Measurements from ENCODE around the gene CHRNA4.

Gene CHRNA4

GRCh38 chr20:63297796-63298572 lies 63.2 kb downstream of the CHRNA4 start:
- H3K36me3 ChIP-seq (ENCODE audit: insufficient read depth, low read length): no peaks in the 10 kb centered on the region
- no peak overlapping the region for H2AFZ ChIP-seq (ENCODE audit: low read length)
- no peak overlapping the region for H3K9ac ChIP-seq (ENCODE audit: low read depth, low read length, poor library complexity, severe bottlenecking)
- no peaks in the 10 kb centered on the region for H3K27me3 ChIP-seq (ENCODE audit: insufficient read depth, low read length, poor library complexity, severe bottlenecking)
- no peaks in the 10 kb centered on the region for H3K9me2 ChIP-seq (replicated peaks; ENCODE audit: low read depth, low read length)
- H3K79me2 ChIP-seq (ENCODE audit: insufficient read depth, low read length): no peaks in the 10 kb centered on the region
- no peak overlapping the region for H3K4me3 ChIP-seq (ENCODE audit: low read length, poor library complexity, severe bottlenecking)
- no peaks in the 10 kb centered on the region for H3K9me3 ChIP-seq (ENCODE audit: insufficient read depth, low read depth, low read length)
- H4K20me1 ChIP-seq (ENCODE audit: insufficient read depth, low read length, poor library complexity, severe bottlenecking): no peaks in the 10 kb centered on the region
- H3K4me2 ChIP-seq (ENCODE audit: low read depth, low read length, poor library complexity, severe bottlenecking): no peak overlapping the region
- no peaks in the 10 kb centered on the region for H3F3A ChIP-seq (ENCODE audit: low read depth)
- TF ChIP-seq CTCF (conservative IDR thresholded peaks at IDR 0.05; ENCODE audit: low read length) (no peak), EZH2phosphoT487 (IDR thresholded peaks at IDR 0.05; ENCODE audit: borderline replicate concordance) (no peak)
- H3K4me1 ChIP-seq (ENCODE audit: insufficient read depth, low read length, poor library complexity, severe bottlenecking): no peaks in the 10 kb centered on the region

GRCh38 chr20:63297371-63297781 lies 63.8 kb downstream of the CHRNA4 start:
- no peak for TF ChIP-seq EZH2phosphoT487 (IDR thresholded peaks at IDR 0.05; ENCODE audit: borderline replicate concordance)
- TF ChIP-seq CTCF (conservative IDR thresholded peaks at IDR 0.05; ENCODE audit: low read length): no peak
- Histone ChIP-seq H3K79me2 (ENCODE audit: insufficient read depth, low read length) (no peaks in the 10 kb centered on the region), H3K27me3 (ENCODE audit: insufficient read depth, low read length, poor library complexity, severe bottlenecking) (no peaks in the 10 kb centered on the region), H3F3A (ENCODE audit: low read depth) (no peaks in the 10 kb centered on the region), H3K9me3 (ENCODE audit: insufficient read depth, low read depth, low read length) (no peaks in the 10 kb centered on the region), H3K4me2 (ENCODE audit: low read depth, low read length, poor library complexity, severe bottlenecking) (no peak overlapping the region), H2AFZ (ENCODE audit: low read length) (no peak overlapping the region), H4K20me1 (ENCODE audit: insufficient read depth, low read length, poor library complexity, severe bottlenecking) (no peaks in the 10 kb centered on the region), H3K4me3 (ENCODE audit: low read length, poor library complexity, severe bottlenecking) (no peak overlapping the region), H3K36me3 (ENCODE audit: insufficient read depth, low read length) (no peaks in the 10 kb centered on the region), H3K4me1 (ENCODE audit: insufficient read depth, low read length, poor library complexity, severe bottlenecking) (no peaks in the 10 kb centered on the region), H3K9me2 (replicated peaks; ENCODE audit: low read depth, low read length) (no peaks in the 10 kb centered on the region), H3K9ac (ENCODE audit: low read depth, low read length, poor library complexity, severe bottlenecking) (no peak overlapping the region)

GRCh38 chr20:63296531-63297299 lies 64.4 kb downstream of the CHRNA4 start:
- no peaks in the 10 kb centered on the region for H3K9me2 ChIP-seq (replicated peaks; ENCODE audit: low read depth, low read length)
- TF ChIP-seq CTCF (conservative IDR thresholded peaks at IDR 0.05; ENCODE audit: low read length): no peak
- TF ChIP-seq EZH2phosphoT487 (IDR thresholded peaks at IDR 0.05; ENCODE audit: borderline replicate concordance): no peak
- H3K9me3 ChIP-seq (ENCODE audit: insufficient read depth, low read depth, low read length): no peaks in the 10 kb centered on the region
- H2AFZ ChIP-seq (ENCODE audit: low read length): no peak overlapping the region
- no peaks in the 10 kb centered on the region for H3K27me3 ChIP-seq (ENCODE audit: insufficient read depth, low read length, poor library complexity, severe bottlenecking)
- H3K9ac ChIP-seq (ENCODE audit: low read depth, low read length, poor library complexity, severe bottlenecking): no peak overlapping the region
- no peaks in the 10 kb centered on the region for H3K79me2 ChIP-seq (ENCODE audit: insufficient read depth, low read length)
- H3K4me2 ChIP-seq (ENCODE audit: low read depth, low read length, poor library complexity, severe bottlenecking): no peak overlapping the region
- no peak overlapping the region for H3K4me3 ChIP-seq (ENCODE audit: low read length, poor library complexity, severe bottlenecking)
- no peaks in the 10 kb centered on the region for H4K20me1 ChIP-seq (ENCODE audit: insufficient read depth, low read length, poor library complexity, severe bottlenecking)
- no peaks in the 10 kb centered on the region for H3K4me1 ChIP-seq (ENCODE audit: insufficient read depth, low read length, poor library complexity, severe bottlenecking)
- H3K36me3 ChIP-seq (ENCODE audit: insufficient read depth, low read length): no peaks in the 10 kb centered on the region
- H3F3A ChIP-seq (ENCODE audit: low read depth): no peaks in the 10 kb centered on the region

Data from Loucy (cell line).